WERI-Rb-1 (cell line): ENCODE measurements around the gene DDX19B.

Experiments
- DNase-seq: peaks from one replicate; pipeline ENCODE4 v3.0.0-alpha.2; 2020
- H3K27ac ChIP-seq: fragments of 250-450 bp; sonication (Bioruptor Pico); 2 replicates; pipeline ENCODE4 v1.5.1; 2020; ENCODE audit warnings: mild to moderate bottlenecking, moderate library complexity
- H3K27me3 ChIP-seq: fragments of 250-450 bp; sonication (Bioruptor Pico); 2 replicates; pipeline ENCODE4 v1.5.1; 2021; ENCODE audit warnings: mild to moderate bottlenecking, low read depth, moderate library complexity; ENCODE audit not compliant: insufficient read depth, severe bottlenecking
- H3K36me3 ChIP-seq: fragments of 250-450 bp; sonication (Bioruptor Pico); 2 replicates; pipeline ENCODE4 v1.5.1; 2020; ENCODE audit warnings: mild to moderate bottlenecking, moderate library complexity
- H3K4me3 ChIP-seq: 2 replicates; pipeline ENCODE4 v1.5.1; 2011; ENCODE audit warnings: low read depth, mild to moderate bottlenecking, control low read depth, low read length
- H3K9me3 ChIP-seq: fragments of 250-450 bp; sonication (Bioruptor Pico); 2 replicates; pipeline ENCODE4 v1.5.1; 2021; ENCODE audit warnings: mild to moderate bottlenecking, moderate library complexity; ENCODE audit not compliant: severe bottlenecking
- CTCF ChIP-seq: IDR thresholded peaks from 2 replicates; pipeline ENCODE4 v1.5.1; 2011; ENCODE audit warnings: low read depth, mild to moderate bottlenecking, control low read depth, inconsistent platforms, low read length

The DDX19B gene

GRCh38 chr16:70381604-70382342, 82.8 kb downstream of the DDX19B start:
- TF ChIP-seq CTCF, result no peak
- peaks cover 88% of the 10 kb centered on the region for H3K36me3 ChIP-seq
- DNase-seq, result no peak
- no peak overlapping the region for H3K4me3 ChIP-seq
- H3K9me3 ChIP-seq, result no peaks in the 10 kb centered on the region
- H3K27me3 ChIP-seq, result no peaks in the 10 kb centered on the region
- H3K27ac ChIP-seq, result no peak overlapping the region

GRCh38 chr16:70383421-70383960, 84.5 kb downstream of the DDX19B start:
- H3K9me3 ChIP-seq, result no peaks in the 10 kb centered on the region
- no peak for DNase-seq
- H3K4me3 ChIP-seq, result no peak overlapping the region

More at GRCh38 chr16:70383421-70383960, 84.5 kb downstream of the DDX19B start:
- TF ChIP-seq CTCF, result no peak
- peaks cover 91% of the 10 kb centered on the region for H3K36me3 ChIP-seq
- no peaks in the 10 kb centered on the region for H3K27me3 ChIP-seq
- H3K27ac ChIP-seq, result no peak overlapping the region
